GM12878 (cell line): Measurements from ENCODE around the gene PPFIBP1. TPM values are rescaled to one million over a fixed set of nuclear protein-coding genes. Genes with fewer than 3 reads are reported as not detected.

Source experiments
- CREB1 ChIP-seq: IDR thresholded peaks from 2 replicates; pipeline ENCODE4 v1.6.1; 2012; ENCODE audit warnings: low read depth, mild to moderate bottlenecking, inconsistent platforms
- CREM ChIP-seq: IDR thresholded peaks from 2 replicates; pipeline ENCODE4 v1.6.1; 2014; ENCODE audit warnings: antibody characterized with exemption, low read depth
- DPF2 ChIP-seq: fragments of 450-650 bp; IDR thresholded peaks from 2 replicates; pipeline ENCODE4 v1.6.1; 2017; ENCODE audit warnings: mild to moderate bottlenecking
- E4F1 ChIP-seq: fragments of 450-650 bp; IDR thresholded peaks from 2 replicates; pipeline ENCODE4 v1.6.1; 2018; ENCODE audit warnings: borderline replicate concordance, mild to moderate bottlenecking; ENCODE audit not compliant: partially characterized antibody
- EGR1 ChIP-seq, 2 experiments: IDR thresholded peaks; 1 replicate in 1 of 2; 2 replicates in 1 of 2; pipeline ENCODE4 v1.6.1; 2011 to 2012; ENCODE audit warnings: low read depth in 2 of 2, low read length in 2 of 2, borderline replicate concordance in 1 of 2, mild to moderate bottlenecking in 1 of 2, moderate library complexity in 1 of 2
- GABPA ChIP-seq: IDR thresholded peaks from 2 replicates; pipeline ENCODE4 v1.6.1; 2014; ENCODE audit warnings: antibody characterized with exemption, low read depth, mild to moderate bottlenecking, inconsistent platforms
- GATAD2B ChIP-seq: fragments of 450-650 bp; conservative IDR thresholded peaks from 2 replicates; pipeline ENCODE4 v1.6.1; 2017; ENCODE audit warnings: low read depth, mild to moderate bottlenecking, moderate library complexity
- HDAC6 ChIP-seq: fragments of 200-600 bp; sonication (generic); IDR thresholded peaks from one replicate; pipeline ENCODE4 v1.8.0; 2017; ENCODE audit warnings: antibody characterized with exemption; ENCODE audit not compliant: unreplicated experiment
- LARP7 ChIP-seq: fragments of 450-650 bp; IDR thresholded peaks from 2 replicates; pipeline ENCODE4 v1.6.1; 2017; ENCODE audit warnings: mild to moderate bottlenecking
- MAX ChIP-seq: IDR thresholded peaks from 2 replicates; pipeline ENCODE4 v1.6.1; 2012; ENCODE audit warnings: low read depth, low read length, improper control_type of control experiment
- MXI1 ChIP-seq: fragments of 150-350 bp; IDR thresholded peaks from 2 replicates; pipeline ENCODE4 v1.6.1; 2011; ENCODE audit warnings: low read depth, mild to moderate bottlenecking, inconsistent platforms, low read length, improper control_type of control experiment
- MYB ChIP-seq: fragments of 150-350 bp; IDR thresholded peaks from 2 replicates; pipeline ENCODE4 v1.6.1; 2014; ENCODE audit warnings: mild to moderate bottlenecking, low read depth, low read length, borderline replicate concordance
- MYC ChIP-seq: IDR thresholded peaks from 2 replicates; pipeline ENCODE4 v1.6.1; 2011; ENCODE audit warnings: mild to moderate bottlenecking, low read length, moderate library complexity, inconsistent platforms; ENCODE audit not compliant: insufficient read depth, insufficient replicate concordance, insufficient read length, severe bottlenecking
- NRF1 ChIP-seq: conservative IDR thresholded peaks from 2 replicates; pipeline ENCODE4 v1.6.1; 2011; ENCODE audit warnings: mild to moderate bottlenecking, low read depth, low read length, improper control_type of control experiment
- PAX5 ChIP-seq: IDR thresholded peaks from 2 replicates; pipeline ENCODE4 v1.6.1; 2011; ENCODE audit warnings: low read depth, low read length, borderline replicate concordance
- POLR2A ChIP-seq: IDR thresholded peaks from 2 replicates; pipeline ENCODE4 v1.6.1; 2011; ENCODE audit warnings: low read depth, mild to moderate bottlenecking, low read length
- POLR2AphosphoS2 ChIP-seq: IDR thresholded peaks from 2 replicates; pipeline ENCODE4 v1.6.1; 2011; ENCODE audit warnings: low read depth, mild to moderate bottlenecking, low read length, improper control_type of control experiment, moderate library complexity
- POU2F2 ChIP-seq: IDR thresholded peaks from 3 replicates; pipeline ENCODE4 v1.6.1; 2011; ENCODE audit warnings: low read depth, mild to moderate bottlenecking, low read length, borderline replicate concordance
- RB1 ChIP-seq: fragments of 450-650 bp; formaldehyde crosslinking; IDR thresholded peaks from 2 replicates; pipeline ENCODE4 v1.6.1; 2017; ENCODE audit warnings: mild to moderate bottlenecking, borderline replicate concordance
- RBBP5 ChIP-seq: fragments of 200-600 bp; sonication (generic); conservative IDR thresholded peaks from 2 replicates; pipeline ENCODE4 v1.6.1; 2016
- RELA ChIP-seq: fragments of 450-650 bp; IDR thresholded peaks from 2 replicates; pipeline ENCODE4 v1.8.0; 2014; ENCODE audit warnings: borderline replicate concordance; ENCODE audit not compliant: partially characterized antibody
- SMAD1 ChIP-seq: fragments of 450-650 bp; IDR thresholded peaks from 2 replicates; pipeline ENCODE4 v1.6.1; 2018; ENCODE audit warnings: mild to moderate bottlenecking, low read depth; ENCODE audit not compliant: partially characterized antibody
- SMAD5 ChIP-seq: IDR thresholded peaks from 2 replicates; pipeline ENCODE4 v1.6.1; 2016; ENCODE audit warnings: antibody characterized with exemption, low read depth
- ZNF687 ChIP-seq: fragments of 450-650 bp; IDR thresholded peaks from 2 replicates; pipeline ENCODE4 v1.6.1; 2017; ENCODE audit warnings: mild to moderate bottlenecking, moderate library complexity
- ZSCAN29 ChIP-seq: fragments of 450-650 bp; IDR thresholded peaks from 2 replicates; pipeline ENCODE4 v1.6.1; 2017; ENCODE audit warnings: mild to moderate bottlenecking, moderate library complexity
- polyA plus RNA-seq, 11 experiments: library from polyadenylated mRNA; depleted of rRNA in 4 of 11; unstranded in 6 of 11; stranded (reverse) in 5 of 11; fragments of >200 nt; fragmentation: Nextera tagmentation in 4 of 11; fragmentation: Illumina TruSeq in 1 of 11; extraction: Ambion mirVana in 4 of 11; extraction: Trizol in 1 of 11; gene quantifications; 1 replicate in 1 of 11; 2 replicates in 10 of 11; pipeline versions ENCODE4 v1.2.1 to v1.2.3, GENCODE V29; 2011 to 2016; ENCODE audit warnings: inconsistent platforms in 2 of 11, missing spikeins in 2 of 11, low read depth in 1 of 11
- total RNA-seq, 4 experiments: library from RNA; depleted of rRNA in 3 of 4; stranded (reverse); fragments of >200 nt in 3 of 4; fragmentation: Illumina TruSeq in 1 of 4; extraction: Trizol in 1 of 4; gene quantifications; 2 replicates each; pipeline versions ENCODE4 v1.2.1 to v1.2.3, GENCODE V29; 2013 to 2021

PPFIBP1 gene
- total and polyA plus RNA-seq, 10 of the 15 experiments (the other 5 are each of a cell fraction or from before 2014, with no cell fraction given), result 0.47 to 7.8 (median 3.6) TPM

GRCh38 chr12:27710592-27711316 lies 186.7 kb downstream of the PPFIBP1 start, which contains the start of gene MRPS35 (continued):
- TF ChIP-seq POU2F2 (peak; percentile 81; the same call in 2 of the 3 replicates), MXI1 (peak; percentile 97), POLR2AphosphoS2 (peak; percentile 70; the same call in 1 of the 2 replicates), CREM (peak; percentile 58; the same call in 1 of the 2 replicates), LARP7 (peak; percentile 80), SMAD1 (peak; percentile 45), POLR2A (peak; percentile 100), ZSCAN29 (no peak), EGR1 (IDR thresholded peaks at IDR 0.05; ENCODE audit: borderline replicate concordance in 1 of 2, low read depth in 2 of 2, low read length in 2 of 2) (peak in 1 of 2 experiments; percentile 58; a peak in 1 of 3 replicates), GABPA (no peak), HDAC6 (no peak), CREB1 (peak; percentile 77), PAX5 (peak; percentile 23; the same call in 1 of the 2 replicates), DPF2 (0 out of 2 replicates have a peak, but pooled peaks have one; percentile 34), SMAD5 (peak; percentile 70; the same call in 1 of the 2 replicates), RELA (peak; percentile 35), MYC (peak; percentile 88), RB1 (peak; percentile 78; the same call in 1 of the 2 replicates), GATAD2B (no peak), MYB (no peak), RBBP5 (0 out of 2 replicates have a peak, but pooled peaks have one; percentile 81), MAX (peak; percentile 94), E4F1 (peak; percentile 48), ZNF687 (peak; percentile 60; the same call in 1 of the 2 replicates), NRF1 (0 out of 2 replicates have a peak, but pooled peaks have one; percentile 31)
